Activated CD4-positive, alpha-beta memory T cell treated with anti-CD3 and anti-CD28 coated beads for 36 hours (primary cell): ENCODE results near the gene MAPK14. TPM values are rescaled to one million over a fixed set of nuclear protein-coding genes. Genes with fewer than 3 reads are reported as not detected.
"Not testable (repeated sequence)": the region's sequence is repeated elsewhere in the genome, so short reads cannot be mapped to it uniquely, and the experiment has no call there.

ENCODE experiments used
- CTCF ChIA-PET: fragments of 350-600 bp; sonication (Branson Sonifier 250); formaldehyde crosslinking; loops from one replicate; lab custom pipeline; 2021; ENCODE audit warnings: antibody characterized with exemption, inconsistent platforms; lab: Charles Lee
- POLR2A ChIA-PET: fragments of 350-600 bp; sonication (Branson Sonifier 250); formaldehyde crosslinking; loops from one replicate; lab custom pipeline; 2021; ENCODE audit warnings: antibody characterized with exemption; lab: Charles Lee
- DNase-seq: peaks from one replicate; pipeline ENCODE4 v3.0.0-alpha.2; 2020
- H3K27ac Mint-ChIP-seq: one replicate; pipeline ENCODE4 v1.8.0; 2021; ENCODE audit warnings: mixed read lengths
- H3K27me3 Mint-ChIP-seq: one replicate; pipeline ENCODE4 v1.8.0; 2021; ENCODE audit warnings: mixed read lengths
- H3K36me3 Mint-ChIP-seq: one replicate; pipeline ENCODE4 v1.8.0; 2021; ENCODE audit warnings: mixed read lengths
- H3K4me1 Mint-ChIP-seq: one replicate; pipeline ENCODE4 v1.8.0; 2021; ENCODE audit warnings: low read depth, mixed read lengths
- H3K4me3 Mint-ChIP-seq: one replicate; pipeline ENCODE4 v1.8.0; 2021; ENCODE audit warnings: mild to moderate bottlenecking, mixed read lengths
- H3K9me3 Mint-ChIP-seq: one replicate; pipeline ENCODE4 v1.8.0; 2021; ENCODE audit warnings: mixed read lengths
- intact Hi-C: fragments of 100-400 bp; cut with micrococcal nuclease; formaldehyde crosslinking; loops from one replicate; pipeline ENCODE4 v1.15.1; 2023
- total RNA-seq, 2 experiments: library from RNA; stranded (reverse); gene quantifications; one replicate each; pipeline ENCODE4 v1.2.3, GENCODE V29; 2021

Gene MAPK14
- total RNA-seq, 2 experiments from 2014 or later: 39.3 to 44.0 TPM

DNA sequence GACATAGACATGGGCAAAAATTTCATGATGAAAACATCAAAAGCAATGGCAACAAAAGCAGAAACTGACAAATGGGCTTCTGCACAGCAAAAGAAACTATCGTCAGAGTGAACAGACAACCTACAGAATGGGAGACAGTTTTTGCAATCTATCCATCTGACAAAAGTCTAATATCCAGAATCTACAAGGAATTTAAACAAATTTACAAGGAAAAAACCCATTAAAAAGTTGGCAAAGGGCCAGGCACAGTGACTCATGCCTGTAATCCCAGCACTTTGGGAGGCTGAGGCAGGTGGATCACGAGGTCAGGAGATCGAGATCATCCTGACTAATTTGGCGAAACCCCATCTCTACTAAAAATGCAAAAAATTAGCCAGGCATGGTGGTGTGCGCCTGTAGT lies 60.6 kb downstream of the MAPK14 start:
- H3K9me3 Mint-ChIP-seq, CTCF ChIA-PET, POLR2A ChIA-PET, DNase-seq, H3K4me1 Mint-ChIP-seq, intact Hi-C loops, H3K27me3 Mint-ChIP-seq, H3K4me3 Mint-ChIP-seq, H3K27ac Mint-ChIP-seq: not testable (repeated sequence)
- H3K36me3 Mint-ChIP-seq: peaks cover 15% of the 10 kb centered on the region

DNA sequence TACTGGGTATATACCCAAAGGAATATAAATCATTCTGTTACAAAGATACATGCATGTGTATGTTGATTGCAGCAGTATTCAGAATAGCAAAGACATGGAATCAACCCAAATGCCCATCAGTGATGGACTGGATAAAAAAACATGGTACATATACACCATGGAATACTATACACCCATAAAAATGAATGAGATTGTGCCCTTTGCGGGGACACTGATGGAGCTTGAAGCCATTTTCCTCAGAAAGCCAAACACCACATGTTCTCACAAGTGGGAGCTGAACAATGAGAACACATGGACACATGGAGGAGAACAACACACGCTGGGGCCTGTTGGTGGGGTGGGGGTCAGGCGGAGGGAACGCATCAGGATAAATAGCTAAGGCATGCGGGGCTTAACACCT lies 61.4 kb downstream of the MAPK14 start:
- no peaks in the 10 kb centered on the region for H3K27me3 Mint-ChIP-seq
- no peak overlapping the region for H3K27ac Mint-ChIP-seq
- peaks cover 3% of the 10 kb centered on the region for H3K9me3 Mint-ChIP-seq
- peaks cover 7% of the 10 kb centered on the region for H3K4me1 Mint-ChIP-seq
- H3K36me3 Mint-ChIP-seq: peaks cover 12% of the 10 kb centered on the region
- POLR2A ChIA-PET: no interaction called here
- no peak for DNase-seq
- intact Hi-C loops: no loop called here
- CTCF ChIA-PET: interaction anchor here (1.6 to 1.7 kb wide), 2 partner anchors 13 to 61 kb away, joined by 3 to 8 read pairs; partner anchors contain the start of gene MAPK14
- H3K4me3 Mint-ChIP-seq: no peak overlapping the region

DNA sequence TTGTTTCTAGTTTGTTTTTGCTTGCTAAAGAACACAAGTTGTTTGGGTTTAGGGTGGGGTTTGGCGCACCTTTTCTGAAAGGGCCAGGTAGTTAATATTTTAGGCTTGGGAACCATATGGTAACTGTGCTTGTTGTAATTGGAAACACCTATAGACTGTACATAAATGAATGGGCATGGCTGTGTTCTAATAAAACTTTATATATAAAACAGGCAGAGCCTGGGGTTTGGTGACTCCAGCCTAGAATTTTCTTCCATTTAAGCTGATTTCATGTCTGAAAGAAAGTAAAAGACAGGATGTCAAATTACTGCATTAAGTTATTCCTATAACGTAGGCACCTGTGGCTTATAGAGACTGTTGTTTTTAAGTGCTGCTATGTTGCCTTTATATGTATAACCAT lies 66.6 kb downstream of the MAPK14 start:
- Mint-ChIP-seq H3K36me3 (peaks cover 6% of the 10 kb centered on the region), H3K4me1 (peaks cover 21% of the 10 kb centered on the region), H3K27ac (peak overlapping the region; percentile 67), H3K4me3 (no peak overlapping the region), H3K27me3 (no peaks in the 10 kb centered on the region), H3K9me3 (no peaks in the 10 kb centered on the region)
- DNase-seq: no peak
- POLR2A ChIA-PET: interaction anchor here (0.6 to 1.8 kb wide), 5 partner anchors 27 to 242 kb away, joined by 3 to 22 read pairs (median 5); partner anchors contain the start of genes BNIP5 and MAPK14
- CTCF ChIA-PET: interaction anchor here (0.7 to 7.0 kb wide), 35 partner anchors 8 to 255 kb away, joined by 3 to 237 read pairs (median 6); partner anchors contain the start of genes BNIP5, MAPK14 and SLC26A8
- intact Hi-C loops: loop anchor here (2.0 kb wide), 2 partner anchors 27 kb away; no protein-coding TSS in a partner anchor

DNA sequence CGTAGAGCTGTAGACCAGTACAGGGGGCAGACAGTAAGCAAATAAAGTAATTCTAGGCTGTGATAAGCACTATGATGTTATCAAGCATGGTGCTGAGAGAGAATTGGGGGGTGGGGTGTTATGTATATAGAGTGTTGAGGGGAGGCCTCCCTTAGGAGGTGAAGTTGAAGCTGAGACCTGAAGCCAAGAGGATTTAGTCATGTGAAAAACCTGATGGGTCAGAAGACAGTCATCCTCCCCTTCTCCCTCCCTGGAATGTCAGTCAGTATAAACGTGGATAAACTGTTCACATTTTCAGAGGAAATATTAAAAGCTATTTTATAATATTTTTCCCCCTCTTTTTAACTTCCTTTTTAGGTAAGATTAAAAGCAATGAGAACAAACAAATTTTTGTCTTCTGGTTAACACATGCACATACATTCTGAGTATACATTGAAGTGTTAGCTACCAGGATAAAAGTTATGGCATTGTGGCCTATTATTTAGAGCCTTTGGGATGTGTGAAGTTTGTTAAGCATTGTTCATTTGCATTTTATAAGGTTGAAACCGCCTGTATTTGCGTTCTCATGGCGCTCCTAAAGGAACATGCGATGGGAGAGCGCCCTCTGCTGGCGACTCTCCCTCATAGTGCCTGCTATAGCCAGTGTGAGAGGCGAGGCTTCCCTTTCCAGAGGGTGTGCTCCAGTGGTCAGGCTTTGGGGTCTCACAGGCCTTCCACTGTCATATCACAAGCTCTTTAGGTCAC lies 67.3 kb downstream of the MAPK14 start:
- Mint-ChIP-seq H3K9me3 (no peaks in the 10 kb centered on the region), H3K4me3 (no peak overlapping the region), H3K36me3 (peaks cover 6% of the 10 kb centered on the region), H3K27ac (peak overlapping the region; percentile 67), H3K4me1 (peaks cover 28% of the 10 kb centered on the region), H3K27me3 (no peaks in the 10 kb centered on the region)
- ChIA-PET CTCF (interaction anchor here (0.7 to 7.0 kb wide), 48 partner anchors 8 to 266 kb away, joined by 3 to 237 read pairs (median 5); partner anchors contain the start of genes BNIP5, MAPK14 and SLC26A8), POLR2A (interaction anchor here (0.8 to 1.8 kb wide), 4 partner anchors 26 to 67 kb away, joined by 3 to 22 read pairs (median 5); partner anchors contain the start of gene MAPK14)
- intact Hi-C loops: loop anchor here (1.0 to 2.0 kb wide), 3 partner anchors 26 to 68 kb away; partner anchors contain the start of gene MAPK14
- DNase-seq: peak; percentile 89

DNA sequence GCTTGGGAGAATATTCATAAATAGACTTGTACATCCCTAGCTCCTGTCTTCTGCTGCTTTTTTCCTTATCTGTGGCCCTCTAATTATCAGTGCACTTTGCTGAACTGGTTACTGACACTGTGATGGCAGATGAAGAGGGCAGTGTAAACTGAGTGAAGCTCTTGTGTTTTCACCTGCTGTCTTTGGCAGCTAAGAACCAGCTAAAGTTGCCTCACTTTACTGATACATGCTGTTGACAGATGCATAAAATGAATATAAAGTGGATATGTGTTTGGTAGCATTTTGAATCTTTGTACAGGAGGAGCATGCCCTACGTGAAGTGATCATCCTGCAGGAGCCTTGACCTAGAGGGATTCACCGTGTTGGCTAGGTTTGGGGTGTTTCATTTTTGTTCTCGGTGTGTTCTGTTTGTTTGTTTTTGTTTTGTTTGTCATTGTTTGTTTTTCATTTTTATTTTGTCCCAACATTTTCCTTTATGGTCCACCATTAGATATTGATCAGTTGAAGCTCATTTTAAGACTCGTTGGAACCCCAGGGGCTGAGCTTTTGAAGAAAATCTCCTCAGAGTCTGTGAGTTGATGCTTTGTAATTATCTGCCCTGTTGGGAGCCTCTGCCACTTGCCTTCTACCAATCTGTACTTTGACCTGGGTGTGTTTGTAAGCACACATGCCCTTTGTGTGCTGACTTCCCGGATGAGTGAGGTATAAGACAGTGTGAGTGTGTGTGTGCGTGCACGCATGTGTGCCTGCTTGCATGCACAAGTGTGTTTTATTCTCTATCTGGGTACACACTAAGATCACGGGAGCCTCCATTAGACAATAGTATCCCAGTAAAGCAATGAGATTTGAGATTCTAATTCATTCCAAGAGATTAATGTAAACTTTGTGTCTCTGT lies 68.1 kb downstream of the MAPK14 start:
- ChIA-PET CTCF (interaction anchor here (0.6 to 7.0 kb wide), 37 partner anchors 9 to 492 kb away, joined by 3 to 237 read pairs (median 6); partner anchors contain the start of genes MAPK14 and SLC26A8), POLR2A (interaction anchor here (1.0 to 1.8 kb wide), 4 partner anchors 25 to 68 kb away, joined by 5 to 22 read pairs (median 5); partner anchors contain the start of gene MAPK14)
- Mint-ChIP-seq H3K4me1 (peaks cover 33% of the 10 kb centered on the region), H3K27me3 (no peaks in the 10 kb centered on the region), H3K27ac (no peak overlapping the region), H3K9me3 (no peaks in the 10 kb centered on the region), H3K4me3 (no peak overlapping the region), H3K36me3 (peaks cover 6% of the 10 kb centered on the region)
- intact Hi-C loops: loop anchor here (1.0 to 2.0 kb wide), 3 partner anchors 25 to 68 kb away; partner anchors contain the start of gene MAPK14
- DNase-seq: no peak

DNA sequence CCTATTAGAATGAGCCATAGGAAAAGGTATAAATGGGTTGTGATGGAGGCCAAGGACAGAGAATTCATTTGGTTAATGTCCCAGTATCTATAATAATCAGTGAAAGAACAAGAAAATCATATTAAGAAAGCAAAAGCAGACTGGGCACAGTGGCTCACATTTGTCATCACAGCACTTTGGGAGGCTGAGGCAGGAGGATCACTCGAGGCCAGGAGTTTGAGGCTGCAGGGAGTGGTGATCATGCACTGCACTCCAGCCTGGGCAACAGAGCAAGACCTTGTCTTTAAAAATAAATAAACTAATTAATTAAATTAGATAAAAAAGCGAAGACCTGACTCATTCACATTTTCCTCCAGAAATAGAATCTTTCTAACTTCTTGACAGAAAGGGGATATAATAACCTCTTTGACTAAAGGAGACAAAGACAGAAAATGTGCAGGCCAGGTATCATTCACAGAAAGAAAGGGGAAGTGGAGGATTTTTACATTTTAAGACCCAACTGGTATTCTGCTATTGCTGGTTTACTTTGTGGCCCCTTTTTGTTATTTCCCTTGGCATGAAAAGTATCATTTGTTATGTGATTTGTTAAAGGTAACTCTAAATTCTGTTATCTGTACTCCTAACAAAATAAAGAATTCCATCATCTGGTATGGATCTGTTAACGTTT lies 70.8 kb downstream of the MAPK14 start:
- Mint-ChIP-seq H3K27ac (no peak overlapping the region), H3K4me1 (peaks cover 31% of the 10 kb centered on the region), H3K36me3 (peaks cover 11% of the 10 kb centered on the region), H3K4me3 (no peak overlapping the region), H3K27me3 (no peaks in the 10 kb centered on the region), H3K9me3 (no peaks in the 10 kb centered on the region)
- intact Hi-C loops: no loop called here
- no peak for DNase-seq
- ChIA-PET CTCF (interaction anchor here (1.0 to 1.3 kb wide), 3 partner anchors 13 to 71 kb away, joined by 3 to 5 read pairs (median 4); partner anchors contain the start of gene MAPK14), POLR2A (interaction anchor here (0.7 to 1.3 kb wide), 2 partner anchors 22 to 71 kb away, joined by 3 read pairs; partner anchors contain the start of gene MAPK14)

DNA sequence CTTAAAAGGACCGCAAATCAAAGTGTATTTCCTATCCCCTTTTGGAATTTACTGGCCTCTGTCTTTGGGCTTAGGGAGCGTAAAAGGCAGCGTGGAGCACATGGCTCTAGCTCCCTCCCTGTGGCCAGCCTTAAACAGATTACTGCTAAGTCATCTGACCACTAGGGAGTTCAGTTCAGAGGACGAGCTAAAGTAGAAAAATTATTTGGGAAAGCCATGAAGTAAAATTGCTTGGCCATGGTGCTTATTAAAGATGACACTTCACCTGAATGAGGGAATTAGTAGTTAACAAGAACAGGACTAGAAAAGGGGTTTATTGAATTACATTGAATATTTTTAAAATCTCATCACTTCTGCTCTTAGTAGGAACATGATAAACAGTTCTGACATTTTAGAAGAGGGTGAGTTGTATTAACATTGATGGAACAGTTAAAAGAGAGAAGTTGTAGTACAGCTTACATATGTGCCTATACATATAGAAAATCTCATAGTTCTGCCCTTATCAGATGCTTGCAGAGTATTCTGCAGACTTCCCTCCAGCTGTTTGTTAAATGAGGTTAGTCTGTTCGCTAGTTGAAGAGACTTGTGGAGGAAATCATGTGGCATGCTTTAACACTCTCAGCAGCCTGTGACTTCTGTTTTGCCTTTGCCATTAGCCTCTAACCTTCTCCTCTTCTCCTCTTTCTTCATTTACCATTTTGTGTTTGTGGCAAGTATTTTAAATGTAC lies 71.5 kb downstream of the MAPK14 start:
- ChIA-PET POLR2A (interaction anchor here (0.7 to 1.7 kb wide), 3 partner anchors 21 to 72 kb away, joined by 3 to 5 read pairs (median 3); partner anchors contain the start of gene MAPK14), CTCF (interaction anchor here (1.0 to 1.3 kb wide), 2 partner anchors 22 to 72 kb away, joined by 4 to 5 read pairs; partner anchors contain the start of gene MAPK14)
- intact Hi-C loops: no loop called here
- no peak for DNase-seq
- H3K36me3 Mint-ChIP-seq: peaks cover 17% of the 10 kb centered on the region
- H3K4me1 Mint-ChIP-seq: peaks cover 31% of the 10 kb centered on the region
- H3K4me3 Mint-ChIP-seq: no peak overlapping the region
- no peaks in the 10 kb centered on the region for H3K27me3 Mint-ChIP-seq
- no peaks in the 10 kb centered on the region for H3K9me3 Mint-ChIP-seq
- no peak overlapping the region for H3K27ac Mint-ChIP-seq

DNA sequence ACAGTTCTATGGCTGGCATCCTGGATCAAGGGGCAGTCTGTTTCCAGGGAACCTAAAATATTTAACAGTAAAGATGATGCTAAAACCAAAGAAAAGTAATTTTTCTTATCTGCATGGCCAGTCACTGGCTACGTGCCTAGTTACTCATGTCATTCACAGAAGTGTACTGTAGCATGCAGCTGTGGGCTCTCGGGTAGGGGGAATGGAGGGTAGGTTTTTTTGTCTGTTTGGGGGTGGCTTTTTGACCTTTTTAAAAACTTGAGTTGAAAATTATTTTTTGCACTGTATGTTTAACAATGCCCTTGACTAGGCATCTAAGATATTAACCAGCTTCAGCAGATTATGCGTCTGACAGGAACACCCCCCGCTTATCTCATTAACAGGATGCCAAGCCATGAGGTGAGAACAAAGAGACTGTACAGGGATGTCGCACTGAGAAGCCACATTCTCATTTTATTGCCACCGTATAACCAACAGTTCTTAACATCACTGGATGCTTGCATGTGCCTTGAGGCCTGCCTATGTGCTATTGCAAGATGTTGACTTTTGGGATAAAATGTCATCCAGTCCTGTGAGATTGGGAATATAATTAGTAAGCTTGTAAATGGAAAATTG lies 72.4 kb downstream of the MAPK14 start:
- no peak for DNase-seq
- Mint-ChIP-seq H3K9me3 (no peaks in the 10 kb centered on the region), H3K4me3 (no peak overlapping the region), H3K36me3 (peaks cover 18% of the 10 kb centered on the region), H3K27ac (peak overlapping the region; percentile 35), H3K4me1 (peaks cover 25% of the 10 kb centered on the region), H3K27me3 (no peaks in the 10 kb centered on the region)
- ChIA-PET CTCF (interaction anchor here (0.5 to 1.6 kb wide), 6 partner anchors 21 to 95 kb away, joined by 3 to 5 read pairs (median 4); partner anchors contain the start of gene MAPK14), POLR2A (interaction anchor here (1.3 to 1.7 kb wide), 2 partner anchors 71 to 72 kb away, joined by 3 to 5 read pairs; partner anchors contain the start of gene MAPK14)
- intact Hi-C loops: loop anchor here (1.0 kb wide), 1 partner anchor 18 kb away; no protein-coding TSS in a partner anchor

DNA sequence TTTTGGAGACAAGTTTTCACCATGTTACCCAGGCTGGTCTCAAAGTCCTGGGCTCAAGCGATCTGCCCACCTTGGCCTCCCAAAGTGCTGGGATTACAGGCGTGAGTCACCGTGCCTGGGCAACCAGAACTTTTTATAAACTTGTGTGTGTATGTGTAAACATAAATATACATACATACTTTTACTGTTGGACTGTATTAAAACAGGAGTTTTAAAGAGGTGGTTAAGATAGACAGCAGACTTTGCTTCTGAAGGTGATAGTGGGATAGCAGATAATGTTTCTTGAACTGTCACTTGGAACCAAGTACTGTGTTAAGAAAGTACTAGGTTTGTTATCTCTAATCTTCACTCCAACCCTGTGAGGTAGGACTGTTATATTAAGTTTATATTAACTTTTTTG lies 74.1 kb downstream of the MAPK14 start:
- H3K4me3 Mint-ChIP-seq: no peak overlapping the region
- no peaks in the 10 kb centered on the region for H3K27me3 Mint-ChIP-seq
- intact Hi-C loops: no loop called here
- ChIA-PET CTCF (interaction anchor here (1.3 kb wide), 2 partner anchors 14 to 260 kb away, joined by 3 to 4 read pairs; no protein-coding TSS in a partner anchor), POLR2A (no interaction called here)
- H3K27ac Mint-ChIP-seq: no peak overlapping the region
- H3K36me3 Mint-ChIP-seq: peaks cover 16% of the 10 kb centered on the region
- DNase-seq: no peak
- H3K4me1 Mint-ChIP-seq: peaks cover 21% of the 10 kb centered on the region
- no peaks in the 10 kb centered on the region for H3K9me3 Mint-ChIP-seq

DNA sequence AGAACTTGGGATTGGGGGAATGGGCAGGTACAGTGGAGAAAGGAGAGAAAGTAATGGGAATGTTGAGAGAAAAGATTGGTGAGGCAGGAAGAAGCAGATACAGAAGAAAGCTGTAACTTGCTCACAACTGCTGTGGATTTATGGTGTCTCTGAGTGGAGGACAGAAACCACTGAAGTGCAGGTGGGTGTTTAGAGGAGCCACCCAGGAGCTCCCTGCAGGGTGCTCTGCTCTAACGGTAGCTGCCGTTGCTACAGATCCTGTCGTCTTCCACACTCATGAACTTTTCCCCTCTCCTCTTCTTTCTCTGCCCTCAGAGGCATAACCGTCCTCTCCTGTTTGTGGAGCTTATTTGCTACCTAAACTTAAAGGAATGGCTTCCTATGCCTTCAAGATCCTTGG lies 75.2 kb downstream of the MAPK14 start:
- Mint-ChIP-seq H3K36me3 (peaks cover 19% of the 10 kb centered on the region), H3K4me1 (peaks cover 26% of the 10 kb centered on the region), H3K27me3 (no peaks in the 10 kb centered on the region), H3K27ac (peak overlapping the region; percentile 11), H3K9me3 (no peaks in the 10 kb centered on the region), H3K4me3 (no peak overlapping the region)
- ChIA-PET CTCF (interaction anchor here (0.7 to 1.6 kb wide), 5 partner anchors 13 to 294 kb away, joined by 3 read pairs; partner anchors contain the start of gene MAPK14), POLR2A (interaction anchor here (1.2 kb wide), 1 partner anchor 75 kb away, joined by 3 read pairs; the partner anchor contains the start of gene MAPK14)
- DNase-seq: no peak
- intact Hi-C loops: no loop called here
